Measurements from ENCODE around the gene TSPAN33.
"Not testable (repeated sequence)": the region's sequence is repeated elsewhere in the genome, so short reads cannot be mapped to it uniquely, and the experiment has no call there.

Gene TSPAN33

GRCh38 chr7:129210256-129210988 lies 65.9 kb downstream of the TSPAN33 start:
- peak; percentile 21 for DNase-seq

DNA sequence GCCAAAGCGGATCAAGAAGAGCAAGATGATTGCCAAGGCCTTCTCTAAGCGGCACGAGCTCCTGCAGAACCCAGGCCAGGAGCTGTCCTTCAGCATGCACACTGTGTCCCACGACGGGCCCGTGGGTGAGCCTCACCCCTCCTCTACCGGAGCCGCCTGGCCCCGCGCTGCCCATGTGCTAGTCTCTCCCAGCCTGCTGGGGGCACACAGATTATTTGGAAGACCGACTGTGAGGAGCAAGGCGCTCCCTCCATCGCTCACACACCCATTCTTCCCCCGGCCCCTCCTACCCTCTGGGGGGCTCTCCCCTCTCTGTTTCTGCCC lies 66.4 kb downstream of the TSPAN33 start:
- no peak for DNase-seq

GRCh38 chr7:129212126-129212525 lies 67.6 kb downstream of the TSPAN33 start:
- no peak for DNase-seq

- DNase-seq: no peak
Measured at GRCh38 chr7:129212596-129212995, 68.1 kb downstream of the TSPAN33 start.

- no peak for DNase-seq
Measured at GRCh38 chr7:129213828-129214227, 69.3 kb downstream of the TSPAN33 start.

GRCh38 chr7:129215691-129216090 lies 71.2 kb downstream of the TSPAN33 start:
- not testable (repeated sequence) for DNase-seq

GRCh38 chr7:129216101-129216715 lies 71.7 kb downstream of the TSPAN33 start:
- not testable (repeated sequence) for DNase-seq

GRCh38 chr7:129216821-129217416 lies 72.4 kb downstream of the TSPAN33 start:
- not testable (repeated sequence) for DNase-seq

DNA sequence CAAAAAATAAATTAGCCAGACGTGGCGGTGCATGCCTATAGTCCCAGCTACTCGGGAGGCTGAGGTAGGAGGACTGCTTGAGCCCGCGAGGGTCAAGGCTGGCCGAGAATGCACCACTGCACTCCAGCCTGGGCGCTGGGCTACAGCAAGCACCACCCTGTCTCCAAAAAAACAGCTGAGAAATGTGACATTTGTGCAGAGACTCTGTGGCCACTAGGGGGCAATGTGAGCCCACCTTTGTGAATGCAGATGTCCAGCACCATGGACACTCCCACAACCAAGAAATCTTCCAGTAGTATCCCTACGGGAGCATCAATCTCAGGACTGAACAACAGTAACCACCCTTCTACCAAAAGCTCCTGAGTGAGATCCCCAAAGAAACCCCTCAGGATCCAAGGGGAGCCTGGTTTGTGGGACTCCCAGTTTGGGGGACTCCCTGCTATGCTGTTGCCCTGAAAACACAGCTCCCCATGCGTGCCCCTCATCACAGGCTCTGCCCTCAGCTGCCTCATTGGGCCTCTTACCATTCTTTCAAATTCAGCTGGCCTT lies 74.1 kb downstream of the TSPAN33 start:
- DNase-seq: peak; percentile 70

DNA sequence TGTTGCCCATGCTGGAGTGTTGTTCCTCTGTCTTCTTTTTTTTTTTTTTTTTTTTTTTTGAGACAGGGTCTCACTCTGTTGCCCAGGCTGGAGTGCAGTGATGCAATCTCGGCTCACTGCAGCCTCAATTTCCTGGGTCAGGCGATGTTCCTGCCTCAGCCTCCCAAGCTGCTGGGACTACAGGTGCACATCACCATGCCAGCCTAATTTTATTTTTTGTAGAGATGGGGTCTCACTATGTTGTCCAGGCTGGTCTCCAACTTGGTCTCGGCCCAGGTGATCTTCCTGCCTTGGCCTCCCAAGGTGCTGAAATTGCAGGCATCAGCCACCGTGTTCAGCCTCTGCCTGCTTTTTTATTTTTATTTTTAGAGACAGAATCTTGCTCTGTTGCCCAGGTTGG lies 74.7 kb downstream of the TSPAN33 start:
- not testable (repeated sequence) for DNase-seq

All from NCI-H510A treated with DMSO at 0.1 percent for 48 hours (cell line).